ENCODE results near the gene AUNIP.

DNA sequence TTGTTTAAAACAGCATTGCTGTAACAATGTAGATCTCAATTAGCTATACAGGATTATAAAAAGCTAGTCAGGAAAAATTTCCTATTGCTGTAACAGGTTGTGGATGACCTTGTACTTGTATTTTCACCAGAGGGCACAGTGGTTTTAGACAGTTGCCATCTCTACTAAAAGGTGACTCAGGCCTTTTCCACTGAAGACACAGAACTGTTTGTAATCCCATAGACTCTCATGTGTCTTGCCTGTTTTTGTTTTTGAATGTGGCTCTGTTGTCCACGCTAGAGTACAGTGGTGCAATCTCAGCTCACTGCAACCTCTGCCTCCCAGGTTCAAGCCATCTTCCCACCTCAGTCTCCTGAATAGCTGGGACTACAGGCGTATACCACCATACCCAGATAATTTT is 33.7 kb downstream of the AUNIP start:
- TF ChIP-seq, protein P1, sequence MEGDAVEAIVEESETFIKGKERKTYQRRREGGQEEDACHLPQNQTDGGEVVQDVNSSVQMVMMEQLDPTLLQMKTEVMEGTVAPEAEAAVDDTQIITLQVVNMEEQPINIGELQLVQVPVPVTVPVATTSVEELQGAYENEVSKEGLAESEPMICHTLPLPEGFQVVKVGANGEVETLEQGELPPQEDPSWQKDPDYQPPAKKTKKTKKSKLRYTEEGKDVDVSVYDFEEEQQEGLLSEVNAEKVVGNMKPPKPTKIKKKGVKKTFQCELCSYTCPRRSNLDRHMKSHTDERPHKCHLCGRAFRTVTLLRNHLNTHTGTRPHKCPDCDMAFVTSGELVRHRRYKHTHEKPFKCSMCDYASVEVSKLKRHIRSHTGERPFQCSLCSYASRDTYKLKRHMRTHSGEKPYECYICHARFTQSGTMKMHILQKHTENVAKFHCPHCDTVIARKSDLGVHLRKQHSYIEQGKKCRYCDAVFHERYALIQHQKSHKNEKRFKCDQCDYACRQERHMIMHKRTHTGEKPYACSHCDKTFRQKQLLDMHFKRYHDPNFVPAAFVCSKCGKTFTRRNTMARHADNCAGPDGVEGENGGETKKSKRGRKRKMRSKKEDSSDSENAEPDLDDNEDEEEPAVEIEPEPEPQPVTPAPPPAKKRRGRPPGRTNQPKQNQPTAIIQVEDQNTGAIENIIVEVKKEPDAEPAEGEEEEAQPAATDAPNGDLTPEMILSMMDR (IDR thresholded peaks at IDR 0.05), result no peak
- TF ChIP-seq POLR2A (IDR thresholded peaks at IDR 0.05), result no peak
- no peak for TF ChIP-seq POLR2AphosphoS5 (IDR thresholded peaks at IDR 0.05)

All from upper lobe of left lung (tissue), 4 donors.